ENCODE measurements around the gene SPATC1L.

The SPATC1L gene

DNA sequence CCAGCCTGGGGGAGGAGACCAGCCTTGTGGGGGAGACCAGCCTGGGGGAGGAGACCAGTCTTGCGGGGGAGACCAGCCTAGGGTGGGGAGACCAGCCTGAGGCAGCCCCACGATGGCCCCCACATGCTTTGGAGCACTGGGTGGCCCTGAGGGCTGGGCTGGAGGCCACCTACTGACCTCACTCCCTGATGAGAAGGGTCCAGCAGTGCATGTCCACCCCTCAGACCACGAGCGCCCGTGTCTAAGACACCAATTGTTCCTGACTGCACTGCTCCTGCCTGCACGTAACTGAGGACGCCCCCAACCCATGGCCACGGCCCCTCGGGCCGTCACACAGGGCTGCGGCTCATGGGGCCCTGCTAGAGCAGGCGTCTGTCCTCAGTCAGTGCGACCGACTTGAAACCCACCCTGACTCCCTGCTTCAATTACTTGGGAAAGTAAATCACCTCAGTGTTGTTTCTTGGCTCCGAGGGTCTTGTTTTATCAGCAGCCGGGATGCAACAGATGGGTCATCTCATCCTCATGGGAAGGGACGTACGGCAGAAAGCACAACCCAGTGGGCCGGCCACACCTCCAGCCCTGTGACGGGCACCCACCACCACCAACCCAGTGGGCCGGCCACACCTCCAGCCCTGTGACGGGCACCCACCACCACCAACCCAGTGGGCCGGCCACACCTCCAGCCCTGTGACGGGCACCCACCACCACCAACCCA, at the start of gene SPATC1L:
TSS of gene SPATC1L (minus strand) at position 550 of the 715 bp plus-strand sequence. CDS start 1,643 bp downstream, outside the sequence.
- peak; percentile 76 for DNase-seq (ENCODE audit: low read depth, low spot score)
- TF ChIP-seq YY1 (IDR thresholded peaks at IDR 0.05; ENCODE audit: insufficient read depth, insufficient read length), result no peak
- no peak for TF ChIP-seq ZNF274 (IDR thresholded peaks at IDR 0.05; ENCODE audit: low read depth, low read length)
- no peak for TF ChIP-seq SUZ12 (IDR thresholded peaks at IDR 0.05; ENCODE audit: extremely low read depth, insufficient read depth, insufficient read length)
- peak within 1 kb of the TSS; percentile 94 for H3K4me3 ChIP-seq (ENCODE audit: insufficient read length, low read depth)

DNA sequence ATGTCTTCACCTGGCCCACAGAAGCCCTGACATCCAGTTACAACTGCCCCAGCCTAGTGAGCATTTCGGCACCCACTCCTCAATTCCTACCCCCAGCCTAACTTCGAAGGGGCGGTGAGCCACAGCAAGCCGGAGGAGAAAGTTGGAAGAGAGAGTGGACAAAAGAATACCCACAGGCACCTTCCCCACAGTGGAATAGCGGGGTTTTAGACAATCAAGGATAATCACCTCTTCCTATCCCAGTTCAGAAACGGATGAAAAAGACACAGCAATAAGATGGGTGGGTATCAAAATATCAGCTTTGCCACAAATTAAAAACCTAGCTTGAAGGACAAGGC, 45.6 kb upstream of the SPATC1L start:
- H3K4me3 ChIP-seq (ENCODE audit: insufficient read length, low read depth), result peak overlapping the region; percentile 64
- peaks cover 72% of the 10 kb centered on the region for H3K36me3 ChIP-seq (ENCODE audit: insufficient read depth, insufficient read length, low read length)
- TF ChIP-seq ZNF274 (IDR thresholded peaks at IDR 0.05; ENCODE audit: low read depth, low read length), result no peak
- TF ChIP-seq YY1 (IDR thresholded peaks at IDR 0.05; ENCODE audit: insufficient read depth, insufficient read length), result no peak
- no peak for TF ChIP-seq SUZ12 (IDR thresholded peaks at IDR 0.05; ENCODE audit: extremely low read depth, insufficient read depth, insufficient read length)
- DNase-seq (ENCODE audit: low read depth, low spot score), result no peak
- peak overlapping the region; percentile 82 for H3K9ac ChIP-seq (ENCODE audit: insufficient read length, low read depth)
- H3K9me3 ChIP-seq (ENCODE audit: insufficient read depth, low read length), result peaks cover 66% of the 10 kb centered on the region
- H3K27me3 ChIP-seq (ENCODE audit: insufficient read depth, insufficient read length), result no peaks in the 10 kb centered on the region
- peaks cover 10% of the 10 kb centered on the region for H3K4me1 ChIP-seq (ENCODE audit: insufficient read depth, insufficient read length)

More for the DNA sequence above, at the start of gene SPATC1L:
- H3K36me3 ChIP-seq (ENCODE audit: insufficient read depth, insufficient read length, low read length), result peaks cover 29% of the 10 kb centered on the region
- H3K4me1 ChIP-seq (ENCODE audit: insufficient read depth, insufficient read length), result peaks cover 35% of the 10 kb centered on the region
- H3K27me3 ChIP-seq (ENCODE audit: insufficient read depth, insufficient read length), result no peaks in the 10 kb centered on the region
- no peaks in the 10 kb centered on the region for H3K9me3 ChIP-seq (ENCODE audit: insufficient read depth, low read length)
- H3K9ac ChIP-seq (ENCODE audit: insufficient read length, low read depth), result peak within 1 kb of the TSS; percentile 92

DNA sequence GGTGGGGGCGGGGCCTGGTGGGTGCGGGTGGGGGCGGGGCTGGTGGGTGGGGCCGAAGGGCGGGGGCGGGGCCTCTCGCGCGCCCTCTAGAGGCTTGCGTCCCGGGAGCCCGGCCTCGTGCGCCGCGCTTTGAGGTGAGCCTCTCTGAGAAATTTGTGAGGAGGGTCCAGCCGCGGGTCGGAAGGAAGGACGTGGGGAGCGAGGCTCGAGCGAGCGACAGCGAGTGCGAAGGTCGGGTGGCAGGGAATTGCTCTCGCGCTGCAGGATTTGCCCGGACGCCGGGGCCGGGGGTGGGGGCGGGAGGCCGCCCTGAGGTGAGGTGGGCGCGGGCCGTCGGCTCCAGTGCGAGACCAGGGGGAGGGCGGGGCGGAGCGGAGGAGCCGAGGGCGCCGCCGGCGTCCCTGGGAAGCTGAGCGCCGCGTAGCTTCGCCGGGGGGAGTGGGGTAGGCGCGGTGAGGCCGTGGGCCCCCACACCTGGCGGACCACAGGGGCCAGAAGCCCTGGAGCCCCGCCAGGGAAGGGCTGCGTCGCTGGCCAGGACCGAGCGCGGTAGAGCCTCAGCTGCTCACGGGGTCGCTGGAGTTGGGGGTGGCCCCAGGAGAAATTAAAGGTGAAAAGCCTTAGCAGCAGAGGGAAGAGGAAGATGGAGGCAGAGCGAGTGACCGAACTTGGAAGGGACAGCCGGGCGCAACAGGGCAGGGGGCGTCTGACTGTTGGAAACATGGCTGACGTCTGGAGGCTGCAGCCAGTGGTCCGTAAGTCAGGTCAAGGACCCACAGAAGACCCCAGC, 45.1 kb upstream of the SPATC1L start:
- Histone ChIP-seq H3K27me3 (ENCODE audit: insufficient read depth, insufficient read length) (no peaks in the 10 kb centered on the region), H3K36me3 (ENCODE audit: insufficient read depth, insufficient read length, low read length) (peaks cover 70% of the 10 kb centered on the region), H3K4me3 (ENCODE audit: insufficient read length, low read depth) (peak overlapping the region; percentile 64), H3K4me1 (ENCODE audit: insufficient read depth, insufficient read length) (peaks cover 10% of the 10 kb centered on the region), H3K9me3 (ENCODE audit: insufficient read depth, low read length) (peaks cover 63% of the 10 kb centered on the region), H3K9ac (ENCODE audit: insufficient read length, low read depth) (peak overlapping the region; percentile 82)
- peak; percentile 40 for DNase-seq (ENCODE audit: low read depth, low spot score)
- TF ChIP-seq SUZ12 (IDR thresholded peaks at IDR 0.05; ENCODE audit: extremely low read depth, insufficient read depth, insufficient read length) (no peak), ZNF274 (IDR thresholded peaks at IDR 0.05; ENCODE audit: low read depth, low read length) (no peak), YY1 (IDR thresholded peaks at IDR 0.05; ENCODE audit: insufficient read depth, insufficient read length) (no peak)

DNA sequence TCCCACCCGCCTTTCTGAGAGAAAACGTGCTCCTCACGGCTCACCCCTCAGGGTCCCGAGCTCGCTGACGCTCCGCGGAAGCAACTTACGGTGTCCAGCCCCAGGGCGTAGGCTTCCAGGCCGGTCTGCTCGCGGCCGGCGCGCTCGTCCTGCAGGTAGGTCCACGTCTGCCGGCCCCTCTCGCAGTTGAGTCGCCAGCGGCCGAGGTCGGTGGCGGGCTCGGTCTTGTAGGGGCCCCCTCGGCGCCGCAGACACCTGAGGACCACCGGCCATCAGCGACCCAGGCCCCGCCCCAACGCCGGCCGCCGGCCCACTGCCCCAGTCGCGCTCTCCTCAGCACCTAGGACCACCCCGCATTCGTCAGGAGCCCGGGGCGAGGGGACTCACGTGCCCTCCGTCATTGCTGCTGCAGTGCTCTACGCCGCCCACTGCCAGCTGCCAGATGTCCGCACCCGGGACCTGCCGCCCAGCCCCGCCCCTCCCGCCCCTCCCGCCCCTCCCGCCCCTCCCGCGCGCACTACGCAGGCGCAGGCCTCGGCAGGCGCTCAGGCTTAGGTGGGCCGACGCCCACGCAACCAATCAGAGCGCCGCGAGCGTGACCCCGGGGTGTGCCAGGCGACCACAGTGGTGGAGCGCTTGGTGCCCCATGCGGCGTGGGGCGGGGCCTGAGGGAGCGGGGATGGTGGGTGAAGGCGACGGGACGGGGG, 44.2 kb upstream of the SPATC1L start, which contains the start of gene LSS:
TSS of gene LSS (minus strand) at position 430 of the 707 bp plus-strand sequence. CDS start at position 401, 29 bp downstream.
- no peak for TF ChIP-seq ZNF274 (IDR thresholded peaks at IDR 0.05; ENCODE audit: low read depth, low read length)
- TF ChIP-seq YY1 (IDR thresholded peaks at IDR 0.05; ENCODE audit: insufficient read depth, insufficient read length), result no peak
- no peak for TF ChIP-seq SUZ12 (IDR thresholded peaks at IDR 0.05; ENCODE audit: extremely low read depth, insufficient read depth, insufficient read length)
- Histone ChIP-seq H3K4me1 (ENCODE audit: insufficient read depth, insufficient read length) (peaks cover 10% of the 10 kb centered on the region), H3K9me3 (ENCODE audit: insufficient read depth, low read length) (peaks cover 55% of the 10 kb centered on the region), H3K27me3 (ENCODE audit: insufficient read depth, insufficient read length) (no peaks in the 10 kb centered on the region), H3K9ac (ENCODE audit: insufficient read length, low read depth) (peak within 1 kb of the TSS; percentile 96), H3K36me3 (ENCODE audit: insufficient read depth, insufficient read length, low read length) (peaks cover 64% of the 10 kb centered on the region), H3K4me3 (ENCODE audit: insufficient read length, low read depth) (peak within 1 kb of the TSS; percentile 97)
- peak; percentile 98 for DNase-seq (ENCODE audit: low read depth, low spot score)

DNA sequence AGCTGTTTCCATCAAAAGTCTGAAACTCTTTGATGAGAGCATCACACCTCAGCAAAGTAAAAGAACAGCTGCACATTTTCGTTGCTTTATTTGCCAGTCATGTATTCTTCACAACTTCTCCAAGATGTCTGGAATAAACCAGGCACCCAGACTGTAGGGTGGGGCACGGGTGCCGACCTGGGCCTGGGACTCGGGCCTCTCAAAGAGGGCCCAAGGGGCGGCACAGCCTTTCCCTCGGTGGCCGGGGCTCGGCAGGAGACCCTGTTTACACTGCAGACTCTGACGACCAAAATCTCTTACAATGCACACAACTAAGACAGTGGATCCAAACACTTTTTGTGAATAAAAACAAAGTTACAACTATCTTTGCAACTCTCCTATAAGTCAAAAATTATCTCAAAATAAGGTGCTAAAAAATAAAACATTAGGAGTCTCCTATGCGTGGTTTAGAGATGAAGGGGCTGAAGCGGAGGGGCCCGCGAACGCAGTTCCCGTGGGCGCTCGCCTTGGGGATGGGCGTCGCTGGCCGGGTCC, 43.6 kb upstream of the SPATC1L start:
- peaks cover 62% of the 10 kb centered on the region for H3K36me3 ChIP-seq (ENCODE audit: insufficient read depth, insufficient read length, low read length)
- H3K4me1 ChIP-seq (ENCODE audit: insufficient read depth, insufficient read length), result peaks cover 10% of the 10 kb centered on the region
- peak overlapping the region; percentile 97 for H3K4me3 ChIP-seq (ENCODE audit: insufficient read length, low read depth)
- peaks cover 49% of the 10 kb centered on the region for H3K9me3 ChIP-seq (ENCODE audit: insufficient read depth, low read length)
- no peaks in the 10 kb centered on the region for H3K27me3 ChIP-seq (ENCODE audit: insufficient read depth, insufficient read length)
- DNase-seq (ENCODE audit: low read depth, low spot score), result no peak
- H3K9ac ChIP-seq (ENCODE audit: insufficient read length, low read depth), result peak overlapping the region; percentile 96
- no peak for TF ChIP-seq SUZ12 (IDR thresholded peaks at IDR 0.05; ENCODE audit: extremely low read depth, insufficient read depth, insufficient read length)
- TF ChIP-seq ZNF274 (IDR thresholded peaks at IDR 0.05; ENCODE audit: low read depth, low read length), result no peak
- no peak for TF ChIP-seq YY1 (IDR thresholded peaks at IDR 0.05; ENCODE audit: insufficient read depth, insufficient read length)

DNA sequence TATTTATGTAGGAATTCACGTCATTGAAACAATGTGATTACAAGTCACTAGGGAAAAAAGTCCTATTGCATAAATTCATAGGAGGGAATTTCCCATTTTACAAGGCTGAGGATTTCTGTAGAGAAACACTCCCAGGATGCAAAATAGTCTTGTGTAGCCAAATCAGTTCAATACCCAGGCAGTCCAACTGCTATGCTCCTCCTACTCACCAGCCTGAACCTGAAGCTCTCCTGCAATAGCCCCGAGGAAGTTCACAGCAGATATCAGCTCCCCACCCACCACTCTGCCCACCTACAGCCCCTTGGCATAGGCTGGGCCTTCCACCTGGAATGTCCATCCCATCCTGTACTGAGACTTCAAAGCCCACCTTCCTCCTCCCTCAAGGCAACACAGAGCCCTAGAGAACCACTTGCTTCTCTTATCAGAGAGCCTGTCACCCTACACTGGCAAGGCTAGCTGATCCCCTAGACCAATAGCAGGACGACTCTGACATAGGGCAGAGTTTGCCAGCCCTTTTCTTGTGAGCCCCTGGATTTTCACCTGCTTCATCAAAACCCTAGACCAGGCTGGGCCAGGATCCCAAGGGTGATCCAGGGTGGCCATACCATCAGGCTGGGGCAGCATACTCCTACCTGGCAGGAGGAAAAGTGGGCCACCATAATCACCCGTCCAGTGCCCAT, 42.8 kb upstream of the SPATC1L start:
- Histone ChIP-seq H3K9ac (ENCODE audit: insufficient read length, low read depth) (peak overlapping the region; percentile 96), H3K9me3 (ENCODE audit: insufficient read depth, low read length) (peaks cover 40% of the 10 kb centered on the region), H3K27me3 (ENCODE audit: insufficient read depth, insufficient read length) (no peaks in the 10 kb centered on the region), H3K36me3 (ENCODE audit: insufficient read depth, insufficient read length, low read length) (peaks cover 62% of the 10 kb centered on the region), H3K4me1 (ENCODE audit: insufficient read depth, insufficient read length) (peaks cover 10% of the 10 kb centered on the region), H3K4me3 (ENCODE audit: insufficient read length, low read depth) (peak overlapping the region; percentile 97)
- TF ChIP-seq ZNF274 (IDR thresholded peaks at IDR 0.05; ENCODE audit: low read depth, low read length), result no peak
- no peak for TF ChIP-seq SUZ12 (IDR thresholded peaks at IDR 0.05; ENCODE audit: extremely low read depth, insufficient read depth, insufficient read length)
- no peak for TF ChIP-seq YY1 (IDR thresholded peaks at IDR 0.05; ENCODE audit: insufficient read depth, insufficient read length)
- no peak for DNase-seq (ENCODE audit: low read depth, low spot score)
